GM12875 (cell line): ENCODE results near the gene GATAD2A.

Source experiments
- H3K4me3 ChIP-seq: one replicate; pipeline ENCODE4 v1.5.1; 2011; ENCODE audit warnings: low read depth, low read length, control low read depth
- CTCF ChIP-seq: IDR thresholded peaks from 2 replicates; pipeline ENCODE4 v1.5.1; 2011; ENCODE audit warnings: low read depth, mild to moderate bottlenecking, control low read depth, inconsistent platforms, low read length, moderate library complexity, borderline replicate concordance; ENCODE audit not compliant: insufficient read depth

GATAD2A gene

GRCh38 chr19:19426216-19426615 lies 20.7 kb downstream of the GATAD2A start:
- no peak overlapping the region for H3K4me3 ChIP-seq
- TF ChIP-seq CTCF = no peak

GRCh38 chr19:19426799-19427198 lies 21.3 kb downstream of the GATAD2A start:
- H3K4me3 ChIP-seq = no peak overlapping the region
- no peak for TF ChIP-seq CTCF

- H3K4me3 ChIP-seq = no peak overlapping the region
- TF ChIP-seq CTCF = no peak
Measured at GRCh38 chr19:19427302-19427701, 21.8 kb downstream of the GATAD2A start.

GRCh38 chr19:19427944-19428343 lies 22.5 kb downstream of the GATAD2A start:
- TF ChIP-seq CTCF = no peak
- no peak overlapping the region for H3K4me3 ChIP-seq

GRCh38 chr19:19428746-19429145 lies 23.3 kb downstream of the GATAD2A start:
- no peak overlapping the region for H3K4me3 ChIP-seq
- no peak for TF ChIP-seq CTCF

GRCh38 chr19:19429361-19429760 lies 23.9 kb downstream of the GATAD2A start:
- no peak overlapping the region for H3K4me3 ChIP-seq
- TF ChIP-seq CTCF = no peak

GRCh38 chr19:19432732-19433131 lies 27.3 kb downstream of the GATAD2A start:
- no peak overlapping the region for H3K4me3 ChIP-seq
- no peak for TF ChIP-seq CTCF
